ENCODE results near the gene TMEM167B. TPM values are rescaled to one million over a fixed set of nuclear protein-coding genes. Genes with fewer than 3 reads are reported as not detected.

Gene TMEM167B
- total RNA-seq, 1 experiment from 2014 or later, result 15.6 TPM

GRCh38 chr1:109116286-109116685 is 25.7 kb downstream of the TMEM167B start:
- TF ChIP-seq ZNF121 (CRISPR knock-in tag; IDR thresholded peaks at IDR 0.05) (no peak), GTF2I (CRISPR knock-in tag; conservative IDR thresholded peaks at IDR 0.05) (no peak), AR (CRISPR knock-in tag; IDR thresholded peaks at IDR 0.05) (no peak), IRF2 (CRISPR knock-in tag; IDR thresholded peaks at IDR 0.05; ENCODE audit: borderline replicate concordance, low read depth) (no peak), ZNF219 (CRISPR knock-in tag; IDR thresholded peaks at IDR 0.05; ENCODE audit: borderline replicate concordance) (no peak), ZNF263 (CRISPR knock-in tag; IDR thresholded peaks at IDR 0.05; ENCODE audit: low read depth) (no peak), SMAD4 (CRISPR knock-in tag; IDR thresholded peaks at IDR 0.05) (no peak), HMGA2 (CRISPR knock-in tag; IDR thresholded peaks at IDR 0.05) (no peak), CTCF (IDR thresholded peaks at IDR 0.05) (no peak), FOXJ3 (CRISPR knock-in tag; IDR thresholded peaks at IDR 0.05; ENCODE audit: borderline replicate concordance) (no peak), E2F4 (CRISPR knock-in tag; IDR thresholded peaks at IDR 0.05; ENCODE audit: borderline replicate concordance, low read depth) (no peak), GRHL2 (CRISPR knock-in tag; IDR thresholded peaks at IDR 0.05; ENCODE audit: insufficient replicate concordance, severe bottlenecking) (no peak), TCF7 (CRISPR knock-in tag; IDR thresholded peaks at IDR 0.05; ENCODE audit: low read depth) (no peak), PREB (CRISPR knock-in tag; IDR thresholded peaks at IDR 0.05; ENCODE audit: borderline replicate concordance) (no peak), SOX15 (CRISPR knock-in tag; IDR thresholded peaks at IDR 0.05) (no peak), ZNF396 (CRISPR knock-in tag; IDR thresholded peaks at IDR 0.05; ENCODE audit: borderline replicate concordance) (no peak), ZNF138 (CRISPR knock-in tag; conservative IDR thresholded peaks at IDR 0.05) (no peak)
- peaks cover 64% of the 10 kb centered on the region for H3K27me3 Mint-ChIP-seq (ENCODE audit: low read depth)
- peaks cover 10% of the 10 kb centered on the region for H3K4me1 Mint-ChIP-seq
- ChIA-PET POLR2A (no interaction called here), CTCF (no interaction called here)
- H3K9me3 Mint-ChIP-seq, result peaks cover 5% of the 10 kb centered on the region; the same call in 1 of the 2 replicates
- ATAC-seq, result no peak
- no peaks in the 10 kb centered on the region for H3K36me3 Mint-ChIP-seq
- H3K27ac Mint-ChIP-seq, result no peak overlapping the region
- no peak overlapping the region for H3K4me3 Mint-ChIP-seq
- DNase-seq (ENCODE audit: low spot score), result no peak

- ChIA-PET POLR2A (no interaction called here), CTCF (no interaction called here)
- Mint-ChIP-seq H3K9me3 (peaks cover 5% of the 10 kb centered on the region; the same call in 1 of the 2 replicates), H3K4me3 (no peak overlapping the region), H3K27me3 (ENCODE audit: low read depth) (peaks cover 46% of the 10 kb centered on the region), H3K27ac (no peak overlapping the region), H3K36me3 (no peaks in the 10 kb centered on the region), H3K4me1 (peaks cover 3% of the 10 kb centered on the region)
- ATAC-seq (no peak), DNase-seq (ENCODE audit: low spot score) (no peak)
- TF ChIP-seq E2F5 (CRISPR knock-in tag; IDR thresholded peaks at IDR 0.05), result no peak
- TF ChIP-seq CREB1 (CRISPR knock-in tag; IDR thresholded peaks at IDR 0.05), result no peak
- TF ChIP-seq IRF1 (CRISPR knock-in tag; IDR thresholded peaks at IDR 0.05), result no peak
- no peak for TF ChIP-seq E2F4 (CRISPR knock-in tag; IDR thresholded peaks at IDR 0.05; ENCODE audit: borderline replicate concordance, low read depth)
- no peak for TF ChIP-seq CBFB (CRISPR knock-in tag; IDR thresholded peaks at IDR 0.05; ENCODE audit: low read depth)
- TF ChIP-seq ARID4B (CRISPR knock-in tag; IDR thresholded peaks at IDR 0.05; ENCODE audit: borderline replicate concordance), result no peak
Observed at GRCh38 chr1:109118089-109118488, 27.5 kb downstream of the TMEM167B start.
